PC-9 (cell line): Measurements from ENCODE around the gene FTO.

Experiments
- EZH2 ChIP-seq: fragments of 200-600 bp; sonication (generic); IDR thresholded peaks from 2 replicates; pipeline ENCODE4 v1.8.0; 2017; ENCODE audit warnings: antibody characterized with exemption, low read depth
- TF ChIP-seq, protein P1 (sequence below): fragments of 200-600 bp; sonication (generic); conservative IDR thresholded peaks from 2 replicates; pipeline ENCODE4 v1.6.1; 2017; ENCODE audit warnings: mixed run types, antibody characterized with exemption, mild to moderate bottlenecking, moderate library complexity

GRCh38 chr16:53769787-53770186 is 65.8 kb downstream of the FTO start:
- TF ChIP-seq EZH2, result no peak
- TF ChIP-seq, protein P1, sequence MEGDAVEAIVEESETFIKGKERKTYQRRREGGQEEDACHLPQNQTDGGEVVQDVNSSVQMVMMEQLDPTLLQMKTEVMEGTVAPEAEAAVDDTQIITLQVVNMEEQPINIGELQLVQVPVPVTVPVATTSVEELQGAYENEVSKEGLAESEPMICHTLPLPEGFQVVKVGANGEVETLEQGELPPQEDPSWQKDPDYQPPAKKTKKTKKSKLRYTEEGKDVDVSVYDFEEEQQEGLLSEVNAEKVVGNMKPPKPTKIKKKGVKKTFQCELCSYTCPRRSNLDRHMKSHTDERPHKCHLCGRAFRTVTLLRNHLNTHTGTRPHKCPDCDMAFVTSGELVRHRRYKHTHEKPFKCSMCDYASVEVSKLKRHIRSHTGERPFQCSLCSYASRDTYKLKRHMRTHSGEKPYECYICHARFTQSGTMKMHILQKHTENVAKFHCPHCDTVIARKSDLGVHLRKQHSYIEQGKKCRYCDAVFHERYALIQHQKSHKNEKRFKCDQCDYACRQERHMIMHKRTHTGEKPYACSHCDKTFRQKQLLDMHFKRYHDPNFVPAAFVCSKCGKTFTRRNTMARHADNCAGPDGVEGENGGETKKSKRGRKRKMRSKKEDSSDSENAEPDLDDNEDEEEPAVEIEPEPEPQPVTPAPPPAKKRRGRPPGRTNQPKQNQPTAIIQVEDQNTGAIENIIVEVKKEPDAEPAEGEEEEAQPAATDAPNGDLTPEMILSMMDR, result no peak
